Lung (tissue), 12 donors: ENCODE data around the gene FANCD2OS. TPM values are rescaled to one million over a fixed set of nuclear protein-coding genes. Genes with fewer than 3 reads are reported as not detected.

Source experiments
- ATAC-seq: fragments of 200-7000 bp; cut with Tn5 transposase; one replicate; pipeline ENCODE4 v1.9.1; 2020; ENCODE audit warnings: moderate number of reproducible peaks; ENCODE audit not compliant: insufficient read depth, low FRiP score
- DNase-seq, 3 donors: peaks; one replicate each; pipeline ENCODE4 v3.0.0-alpha.2; 2013 to 2017
- H3K27ac ChIP-seq, 2 donors: one replicate each; pipeline ENCODE4 v1.5.1; 2013; ENCODE audit warnings: mild to moderate bottlenecking in 2 of 2, moderate library complexity in 2 of 2, control low read depth in 1 of 2, inconsistent platforms in 1 of 2, low read depth in 1 of 2, low read length in 1 of 2
- H3K27me3 ChIP-seq, 3 donors: one replicate each; pipeline ENCODE4 v1.5.1; 2013; ENCODE audit warnings: low read length in 2 of 3; ENCODE audit not compliant: control insufficient read depth in 3 of 3, insufficient read depth in 3 of 3
- H3K36me3 ChIP-seq, 4 donors: one replicate each; pipeline ENCODE4 v1.5.1; 2013; ENCODE audit warnings: low read length in 4 of 4, mild to moderate bottlenecking in 1 of 4, moderate library complexity in 1 of 4; ENCODE audit not compliant: control insufficient read depth in 4 of 4, insufficient read depth in 4 of 4
- H3K4me1 ChIP-seq, 5 donors: one replicate each; pipeline ENCODE4 v1.5.1; 2013; ENCODE audit warnings: low read length in 5 of 5, mild to moderate bottlenecking in 2 of 5, moderate library complexity in 1 of 5; ENCODE audit not compliant: control insufficient read depth in 5 of 5, insufficient read depth in 5 of 5
- H3K4me3 ChIP-seq: one replicate; pipeline ENCODE4 v1.5.1; 2013; ENCODE audit warnings: mild to moderate bottlenecking, control low read depth, moderate library complexity
- H3K9ac ChIP-seq, 2 donors: one replicate each; pipeline ENCODE4 v1.5.1; 2013; ENCODE audit warnings: low read length in 2 of 2, control low read depth in 1 of 2; ENCODE audit not compliant: insufficient read depth in 1 of 2
- H3K9me3 ChIP-seq, 4 donors: one replicate each; pipeline ENCODE4 v1.5.1; 2013; ENCODE audit warnings: low read length in 3 of 4, mild to moderate bottlenecking in 1 of 4, moderate library complexity in 1 of 4; ENCODE audit not compliant: control insufficient read depth in 4 of 4, insufficient read depth in 3 of 4
- CTCF ChIP-seq: IDR thresholded peaks from 2 replicates; pipeline ENCODE4 v1.5.1; 2012; ENCODE audit warnings: mild to moderate bottlenecking; ENCODE audit errors: control extremely low read depth, extremely low read depth
- WGBS, 2 donors: extraction: QIAGEN DNeasy Blood & Tissue Kit; methylation state at CpG; one replicate each; pipeline ENCODE4 v1.1.7; 2013; 5-methylcytosine and 5-hydroxymethylcytosine counted together
- polyA plus RNA-seq, 2 donors: library from polyadenylated mRNA; stranded (reverse); fragments of 200-250 nt; gene quantifications; one replicate each; pipeline ENCODE4 v1.2.1, GENCODE V29; 2013
- total RNA-seq, 2 donors: library from RNA; depleted of rRNA in 1 of 2; stranded (reverse); fragments of >200 nt in 1 of 2; gene quantifications; one replicate each; pipeline ENCODE4 v1.2.1, GENCODE V29; 2014 to 2021
- donor health status: control.
- donor health status: control.
- donor health status: Bipolar disorder and iron deficiency.
- donor health status: healthy.
- donor health status: DM: yes; HTN: yes; CAD: no.

FANCD2OS gene
- total and polyA plus RNA-seq, 4 donors: not detected

GRCh38 chr3:10122724-10123123, 14.7 kb upstream of the FANCD2OS start:
- Histone ChIP-seq H3K27ac (no peak overlapping the region), H3K36me3 (peaks cover 8 to 24% (median 15%) of the 10 kb centered on the region in 4 donors), H3K9me3 (no peaks in the 10 kb centered on the region), H3K4me1 (no peaks in the 10 kb centered on the region), H3K27me3 (no peaks in the 10 kb centered on the region), H3K9ac (no peak overlapping the region), H3K4me3 (no peak overlapping the region)
- WGBS, 2 donors: 85 to 86% methylated on average over 4 of the region's 4 CpGs
- ATAC-seq (no peak), DNase-seq (no peak)
- TF ChIP-seq CTCF: no peak

GRCh38 chr3:10121064-10121463, 13.0 kb upstream of the FANCD2OS start:
- 93 to 94% methylated on average over 2 of the region's 2 CpGs for WGBS, 2 donors

GRCh38 chr3:10119376-10119775, 11.3 kb upstream of the FANCD2OS start:
- Histone ChIP-seq H3K36me3 (peaks cover 0 to 4% (median 2%) of the 10 kb centered on the region in 4 donors), H3K9ac (no peak overlapping the region), H3K4me3 (no peak overlapping the region), H3K27ac (no peak overlapping the region), H3K27me3 (no peaks in the 10 kb centered on the region), H3K4me1 (peaks cover 0 to 9% (median 5%) of the 10 kb centered on the region in 5 donors), H3K9me3 (no peaks in the 10 kb centered on the region)
- TF ChIP-seq CTCF: no peak
- WGBS, 2 donors: 84 to 93% methylated on average over 4 of the region's 4 CpGs
- no peak for ATAC-seq
- DNase-seq: no peak

More at GRCh38 chr3:10121064-10121463, 13.0 kb upstream of the FANCD2OS start:
- H3K27ac ChIP-seq: no peak overlapping the region
- H3K4me3 ChIP-seq: no peak overlapping the region
- no peaks in the 10 kb centered on the region for H3K9me3 ChIP-seq
- TF ChIP-seq CTCF: no peak
- H3K9ac ChIP-seq: no peak overlapping the region
- H3K27me3 ChIP-seq: no peaks in the 10 kb centered on the region
- H3K4me1 ChIP-seq: peaks cover 0 to 9% (median 5%) of the 10 kb centered on the region in 5 donors
- ATAC-seq (no peak), DNase-seq (no peak)
- peaks cover 4 to 9% (median 5%) of the 10 kb centered on the region in 4 donors for H3K36me3 ChIP-seq

GRCh38 chr3:10116928-10117327, 8.9 kb upstream of the FANCD2OS start:
- Histone ChIP-seq H3K9me3 (no peaks in the 10 kb centered on the region), H3K4me3 (no peak overlapping the region), H3K36me3 (peaks cover 0 to 3% (median 0%) of the 10 kb centered on the region in 4 donors), H3K27me3 (no peaks in the 10 kb centered on the region), H3K9ac (no peak overlapping the region), H3K27ac (no peak overlapping the region), H3K4me1 (peaks cover 0 to 9% (median 5%) of the 10 kb centered on the region in 5 donors)
- no peak for ATAC-seq
- TF ChIP-seq CTCF: no peak
- no peak for DNase-seq
- 90 to 93% methylated on average over 4 of the region's 4 CpGs for WGBS, 2 donors
